ENCODE results near the gene ZNF275.

- TF ChIP-seq CTCF (conservative IDR thresholded peaks at IDR 0.05; ENCODE audit: low read depth, low read length) (no peak), EZH2 (IDR thresholded peaks at IDR 0.05; ENCODE audit: borderline replicate concordance, low read depth, low read length, poor library complexity, severe bottlenecking) (no peak)
Measured at GRCh38 chrX:153320555-153321184, 13.3 kb upstream of the ZNF275 start.
